Pancreas (tissue), 10 donors: ENCODE results near the gene FAM13B. TPM values are rescaled to one million over a fixed set of nuclear protein-coding genes. Genes with fewer than 3 reads are reported as not detected.
"Not testable (repeated sequence)": the region's sequence is repeated elsewhere in the genome, so short reads cannot be mapped to it uniquely, and the experiment has no call there.

ENCODE experiments used
- ATAC-seq, 4 donors: fragments of 200-7000 bp; cut with Tn5 transposase; one replicate each; pipeline versions ENCODE4 v1.8.0 to v1.9.1; 2020; ENCODE audit warnings: mild to moderate bottlenecking in 4 of 4, moderate library complexity in 4 of 4
- DNase-seq, 6 donors: peaks; one replicate each; pipeline ENCODE4 v3.0.0-alpha.2; 2020
- FAIRE-seq: peaks from 2 replicates; lab custom pipeline; 2012; peaks lifted over from hg19 to GRCh38; lab: Jason Lieb, UNC
- H3K27ac ChIP-seq, 4 donors: fragments of 200-600 bp; sonication (generic); 1 replicate in 3 of 4; 2 replicates in 1 of 4; pipeline versions ENCODE4 v1.5.0 to v1.8.0; 2020
- H3K27me3 ChIP-seq, 4 donors: fragments of 200-600 bp; one replicate each; pipeline ENCODE4 v1.8.0; 2021
- H3K36me3 ChIP-seq, 3 donors: fragments of 200-600 bp; sonication (generic) in 1 of 3; one replicate each; pipeline versions ENCODE4 v1.5.0 to v1.8.0; 2020 to 2021
- H3K4me1 ChIP-seq, 3 donors: fragments of 200-600 bp; one replicate each; pipeline ENCODE4 v1.8.0; 2021
- H3K4me3 ChIP-seq, 4 donors: fragments of 200-600 bp; sonication (generic) in 2 of 4; one replicate each; pipeline versions ENCODE4 v1.5.0 to v1.8.0; 2020 to 2021
- H3K9me3 ChIP-seq, 4 donors: fragments of 200-600 bp; one replicate each; pipeline ENCODE4 v1.8.0; 2021
- CTCF ChIP-seq, 4 donors: fragments of 200-600 bp; sonication (generic) in 3 of 4; IDR thresholded peaks; one replicate each; pipeline versions ENCODE4 v1.5.0 to v1.8.0; 2021; ENCODE audit warnings: antibody characterized with exemption in 4 of 4
- WGBS, 2 donors: extraction: QIAGEN DNeasy Blood & Tissue Kit; methylation state at CpG; one replicate each; pipeline ENCODE4 v1.1.7; 2013; 5-methylcytosine and 5-hydroxymethylcytosine counted together
- intact Hi-C, 3 donors: fragments of 100-400 bp; cut with DNase I; formaldehyde crosslinking; loops; one replicate each; pipeline versions ENCODE4 v1.11.1 to v1.14.2; 2022
- polyA plus RNA-seq, 2 donors: library from polyadenylated mRNA; stranded (reverse); fragments of 200-250 nt; gene quantifications; one replicate each; pipeline ENCODE4 v1.2.3, GENCODE V29; 2013
- total RNA-seq, 6 donors: library from RNA; stranded (reverse); fragmentation: NEBNext Ultra II Directional in 4 of 6; extraction: Animal tissue kit (Norgen Biotek cat#: 25700) in 4 of 6; gene quantifications; one replicate each; pipeline versions ENCODE4 v1.2.1 to v1.2.4, GENCODE V29; 2021 to 2023
- donor health status: healthy with polysubstance abuse.
- donor health status: DM: no; HTN: no; CAD: no; lungs with moderate emphysema.
- donor health status: DM: no; HTN: no; CAD: no.
- donor health status: control.
- donor health status: control.
- donor health status: Bipolar disorder and iron deficiency.
- donor health status: DM: yes; HTN: yes; CAD: no.
- donor health status: DM: no; HTN: no; CAD: no.
- donor health status: DM: no; HTN: no; CAD: no.
- donor health status: DM: yes; HTN: yes; CAD: no.

FAM13B gene
- total and polyA plus RNA-seq, 8 donors = 5.6 to 17.8 (median 11.2) TPM

GRCh38 chr5:137989419-137989818 lies 43.5 kb downstream of the FAM13B start:
- intact Hi-C loops = no loop called here
- DNase-seq (no peak), ATAC-seq (no peak), FAIRE-seq (no peak)
- Histone ChIP-seq H3K9me3 (no peaks in the 10 kb centered on the region), H3K36me3 (no peaks in the 10 kb centered on the region), H3K4me3 (no peak overlapping the region), H3K27ac (no peak overlapping the region), H3K27me3 (no peaks in the 10 kb centered on the region), H3K4me1 (peaks cover 3 to 10% (median 5%) of the 10 kb centered on the region in 3 donors)
- 92 to 94% methylated on average over 5 of the region's 5 CpGs for WGBS, 2 donors
- no peak for TF ChIP-seq CTCF (IDR thresholded peaks at IDR 0.05)

GRCh38 chr5:137975208-137975607 lies 57.7 kb downstream of the FAM13B start:
- WGBS, 2 donors = 98% methylated on average over 3 of the region's 3 CpGs
- Histone ChIP-seq H3K9me3 (no peaks in the 10 kb centered on the region), H3K27me3 (no peaks in the 10 kb centered on the region), H3K36me3 (no peaks in the 10 kb centered on the region), H3K4me3 (no peak overlapping the region), H3K27ac (no peak overlapping the region), H3K4me1 (no peaks in the 10 kb centered on the region)
- no peak for TF ChIP-seq CTCF (IDR thresholded peaks at IDR 0.05)
- no peak for DNase-seq
- intact Hi-C loops = no loop called here
- ATAC-seq = no peak
- FAIRE-seq = no peak

- not testable (repeated sequence) for FAIRE-seq
- 94 to 100% methylated on average over 2 to 3 of the region's 4 CpGs for WGBS, 2 donors
Observed at GRCh38 chr5:137970384-137970783, 62.5 kb downstream of the FAM13B start.

GRCh38 chr5:137960819-137961218 lies 72.1 kb downstream of the FAM13B start:
- Histone ChIP-seq H3K27ac (no peak overlapping the region), H3K4me3 (no peak overlapping the region), H3K27me3 (no peaks in the 10 kb centered on the region), H3K9me3 (no peaks in the 10 kb centered on the region), H3K36me3 (peaks cover 0 to 14% (median 2%) of the 10 kb centered on the region in 3 donors), H3K4me1 (no peaks in the 10 kb centered on the region)
- TF ChIP-seq CTCF (IDR thresholded peaks at IDR 0.05) = no peak
- 91 to 92% methylated on average over 3 of the region's 3 CpGs for WGBS, 2 donors
- DNase-seq = no peak
- no peak for ATAC-seq
- intact Hi-C loops = no loop called here
- FAIRE-seq = no peak

More at GRCh38 chr5:137970384-137970783, 62.5 kb downstream of the FAM13B start:
- H3K4me3 ChIP-seq, H3K9me3 ChIP-seq, H3K27ac ChIP-seq, H3K27me3 ChIP-seq, H3K36me3 ChIP-seq, DNase-seq, intact Hi-C loops, ATAC-seq, H3K4me1 ChIP-seq: not testable (repeated sequence)

GRCh38 chr5:137960141-137960540 lies 72.7 kb downstream of the FAM13B start:
- no peak for TF ChIP-seq CTCF (IDR thresholded peaks at IDR 0.05)
- Histone ChIP-seq H3K27me3 (no peaks in the 10 kb centered on the region), H3K27ac (no peak overlapping the region), H3K4me1 (no peaks in the 10 kb centered on the region), H3K9me3 (no peaks in the 10 kb centered on the region), H3K4me3 (no peak overlapping the region), H3K36me3 (peaks cover 0 to 14% (median 2%) of the 10 kb centered on the region in 3 donors)
- intact Hi-C loops = no loop called here
- ATAC-seq = no peak
- WGBS, 2 donors = 60 to 61% methylated on average over 2 of the region's 2 CpGs
- DNase-seq = no peak
- FAIRE-seq = no peak
